Regular cardiac myocyte (primary cell): Measurements from ENCODE around the gene PRKACA. TPM values are rescaled to one million over a fixed set of nuclear protein-coding genes. Genes with fewer than 3 reads are reported as not detected.

Source experiments
- total RNA-seq: library from RNA; depleted of rRNA; stranded (reverse); fragments of >200 nt; gene quantifications from 2 replicates; pipeline ENCODE4 v1.2.3, GENCODE V29; 2014

PRKACA gene
- 31.6 and 53.9 TPM in 2 replicates for total RNA-seq

GRCh38 chr19:14117668-14118164 is at the start of gene PRKACA:
PRKACA (minus strand) TSS chr19:14117762; CDS start chr19:14117547, 215 bp downstream.

GRCh38 chr19:14136509-14137281 is 19.1 kb upstream of the PRKACA start, which contains the start of gene ASF1B:
ASF1B (minus strand) TSS chr19:14136589; CDS start chr19:14136456, 133 bp downstream.

GRCh38 chr19:14090509-14091080 is 27.0 kb downstream of the PRKACA start, which contains the start of gene SAMD1:
SAMD1 (minus strand) TSS chr19:14090751.

GRCh38 chr19:14085309-14085995 is 32.1 kb downstream of the PRKACA start, which contains the start of gene C19orf67:
C19orf67 (minus strand) TSS chr19:14085783; CDS start chr19:14085627, 156 bp downstream.

GRCh38 chr19:14072535-14073260 is 44.9 kb downstream of the PRKACA start, which contains the start of gene MISP3:
MISP3 (plus strand) TSS chr19:14072786; CDS start chr19:14073310, 524 bp downstream.

GRCh38 chr19:14061751-14062557 is 55.6 kb downstream of the PRKACA start, which contains the start of gene PALM3:
PALM3 (minus strand) TSS chr19:14062076; CDS start chr19:14061980, 96 bp downstream.

Other genes with a start within 250 kb of the PRKACA start
- gene NANOS3, start 240.6 kb downstream of the PRKACA start, total RNA-seq = not detected in 2 replicates
- 1.2 and 1.4 TPM in 2 replicates for gene BRME1, start 211.6 kb downstream of the PRKACA start, total RNA-seq
- gene CC2D1A, start 211.6 kb downstream of the PRKACA start, total RNA-seq = 5.1 and 7.1 TPM in 2 replicates
- gene PODNL1, start 179.3 kb downstream of the PRKACA start, total RNA-seq = 0.58 and 0.85 TPM in 2 replicates
- gene DCAF15, start 165.3 kb downstream of the PRKACA start, total RNA-seq = 6.5 and 13.8 TPM in 2 replicates
- 1.1 and 2.7 TPM in 2 replicates for gene RFX1, start 111.4 kb downstream of the PRKACA start, total RNA-seq
- gene RLN3, start 89.6 kb downstream of the PRKACA start, total RNA-seq = not detected in 2 replicates
- gene IL27RA, start 86.0 kb downstream of the PRKACA start, total RNA-seq = 1.5 and 2.8 TPM in 2 replicates
- gene PALM3, start 55.7 kb downstream of the PRKACA start, total RNA-seq = 0.28 and 0.38 TPM in 2 replicates
- 0.19 and 1.4 TPM in 2 replicates for gene MISP3, start 45.0 kb downstream of the PRKACA start, total RNA-seq
- gene C19orf67, start 32.0 kb downstream of the PRKACA start, total RNA-seq = 0.56 TPM in 1 of 2 replicates, not detected in the other
- 15.8 and 25.9 TPM in 2 replicates for gene SAMD1, start 27.0 kb downstream of the PRKACA start, total RNA-seq
- 1.4 and 17.6 TPM in 2 replicates for gene ASF1B, start 18.8 kb upstream of the PRKACA start, total RNA-seq
- gene ADGRL1, start 88.4 kb upstream of the PRKACA start, total RNA-seq = 0.96 and 2.5 TPM in 2 replicates